H1 (cell line): ENCODE results near the gene TNC. TPM values are rescaled to one million over a fixed set of nuclear protein-coding genes. Genes with fewer than 3 reads are reported as not detected.

Source experiments
- CTCF ChIA-PET: fragments of 300-600 bp; sonication (Branson Sonifier 250); formaldehyde crosslinking; loops from one replicate; lab custom pipeline; 2021; ENCODE audit not compliant: partially characterized antibody; lab: Charles Lee
- POLR2A ChIA-PET: fragments of 300-600 bp; sonication (Branson Sonifier 250); formaldehyde crosslinking; loops from one replicate; lab custom pipeline; 2021; ENCODE audit warnings: inconsistent platforms; ENCODE audit not compliant: partially characterized antibody; lab: Charles Lee
- DNase-seq, 2 experiments: peaks; one replicate each; pipeline versions ENCODE4 v3.0.0 to v3.0.0-alpha.2; 2010 to 2022; ENCODE audit warnings: low spot score in 2 of 2, low read depth in 1 of 2, mixed read lengths in 1 of 2
- FAIRE-seq: peaks from 2 replicates; lab custom pipeline; 2011; peaks lifted over from hg19 to GRCh38; lab: Jason Lieb, UNC
- H2AFZ ChIP-seq: 2 replicates; pipeline ENCODE4 v1.8.1; 2012; ENCODE audit warnings: low read length, inconsistent platforms
- H2AK5ac ChIP-seq: 2 replicates; pipeline ENCODE4 v1.6.1; 2013; ENCODE audit warnings: low read depth, low read length
- H2BK120ac ChIP-seq: replicated peaks from 2 replicates; pipeline ENCODE3; 2013; ENCODE audit warnings: low read depth, low read length, inconsistent platforms
- H2BK12ac ChIP-seq: 2 replicates; pipeline ENCODE4 v1.6.1; 2013; ENCODE audit warnings: low read depth, low read length
- H2BK15ac ChIP-seq: 2 replicates; pipeline ENCODE4 v1.6.1; 2013; ENCODE audit warnings: low read length
- H2BK20ac ChIP-seq: 2 replicates; pipeline ENCODE4 v1.6.1; 2013; ENCODE audit warnings: low read length
- H2BK5ac ChIP-seq: 2 replicates; pipeline ENCODE4 v1.6.1; 2013; ENCODE audit warnings: low read depth, low read length
- H3K14ac ChIP-seq: 2 replicates; pipeline ENCODE4 v1.6.1; 2013; ENCODE audit warnings: inconsistent platforms; ENCODE audit not compliant: insufficient read length
- H3K18ac ChIP-seq: 2 replicates; pipeline ENCODE4 v1.6.1; 2013; ENCODE audit warnings: low read length; ENCODE audit errors: extremely low read depth
- H3K23ac ChIP-seq: 2 replicates; pipeline ENCODE4 v1.6.1; 2013; ENCODE audit warnings: inconsistent platforms; ENCODE audit not compliant: insufficient read length
- H3K23me2 ChIP-seq: 2 replicates; pipeline ENCODE4 v1.6.1; 2013; ENCODE audit warnings: low read depth, low read length
- H3K27ac ChIP-seq: 2 replicates; pipeline ENCODE4 v1.6.1; 2011; ENCODE audit warnings: low read depth, low read length, inconsistent platforms
- H3K27me3 ChIP-seq, 4 experiments: replicated peaks in 1 of 4; 1 replicate in 1 of 4; 2 replicates in 3 of 4; pipeline versions ENCODE4 v1.6.1 to v1.8.1; 2011 to 2013; ENCODE audit warnings: low read length in 3 of 4, mild to moderate bottlenecking in 3 of 4, inconsistent platforms in 2 of 4, mixed read lengths in 2 of 4, moderate library complexity in 1 of 4; ENCODE audit not compliant: control insufficient read depth in 3 of 4, insufficient read depth in 3 of 4; ENCODE audit errors: extremely low read depth in 1 of 4
- H3K36me3 ChIP-seq, 4 experiments: 2 replicates each; pipeline versions ENCODE4 v1.6.1 to v1.8.1; 2011 to 2013; ENCODE audit warnings: mild to moderate bottlenecking in 4 of 4, low read length in 3 of 4, moderate library complexity in 2 of 4, control low read depth in 1 of 4, inconsistent platforms in 1 of 4; ENCODE audit not compliant: insufficient read depth in 4 of 4, control insufficient read depth in 2 of 4
- H3K4ac ChIP-seq: replicated peaks from 2 replicates; pipeline ENCODE3; 2013; ENCODE audit warnings: low read length, low read depth, mixed read lengths, inconsistent platforms; ENCODE audit not compliant: insufficient read length
- H3K4me1 ChIP-seq, 4 experiments: replicated peaks in 1 of 4; 1 replicate in 1 of 4; 2 replicates in 3 of 4; pipeline versions ENCODE4 v1.6.1 to v1.8.1; 2011 to 2013; ENCODE audit warnings: low read length in 3 of 4, inconsistent platforms in 2 of 4, mixed read lengths in 1 of 4; ENCODE audit not compliant: insufficient read depth in 4 of 4, control insufficient read depth in 3 of 4
- H3K4me2 ChIP-seq, 2 experiments: 2 replicates each; pipeline versions ENCODE4 v1.6.1 to v1.8.1; 2011 to 2013; ENCODE audit warnings: low read depth in 2 of 2, low read length in 2 of 2, control low read depth in 1 of 2, inconsistent platforms in 1 of 2, mild to moderate bottlenecking in 1 of 2; ENCODE audit not compliant: insufficient read depth in 1 of 2
- H3K4me3 ChIP-seq, 4 experiments: fragments of 200-600, 300-600 bp in 1 of 4; sonication (generic), shearing (Covaris generic), sonication (Bioruptor Twin) in 1 of 4; 2 replicates each; pipeline versions ENCODE4 v1.5.1 to v1.8.1; 2011 to 2016; ENCODE audit warnings: low read length in 4 of 4, low read depth in 3 of 4, control low read depth in 2 of 4, inconsistent platforms in 2 of 4, mild to moderate bottlenecking in 2 of 4, mixed read lengths in 1 of 4, moderate library complexity in 1 of 4; ENCODE audit not compliant: insufficient read depth in 2 of 4; ENCODE audit errors: extremely low read depth in 1 of 4
- H3K56ac ChIP-seq: replicated peaks from 2 replicates; pipeline ENCODE3; 2013; ENCODE audit warnings: low read depth, mild to moderate bottlenecking, mixed read lengths, low read length, inconsistent platforms; ENCODE audit not compliant: insufficient read length
- H3K79me1 ChIP-seq: 2 replicates; pipeline ENCODE4 v1.6.1; 2013; ENCODE audit warnings: low read depth, low read length, control low read depth
- H3K79me2 ChIP-seq, 2 experiments: 2 replicates each; pipeline versions ENCODE4 v1.6.1 to v1.8.1; 2012 to 2013; ENCODE audit warnings: low read length in 2 of 2, mild to moderate bottlenecking in 2 of 2, inconsistent platforms in 1 of 2; ENCODE audit not compliant: insufficient read depth in 2 of 2, control insufficient read depth in 1 of 2
- H3K9ac ChIP-seq, 4 experiments: replicated peaks in 1 of 4; 1 replicate in 1 of 4; 2 replicates in 3 of 4; pipeline versions ENCODE4 v1.6.1 to v1.8.1; 2011 to 2013; ENCODE audit warnings: low read depth in 3 of 4, low read length in 3 of 4, control low read depth in 2 of 4, mild to moderate bottlenecking in 2 of 4, moderate library complexity in 2 of 4, inconsistent platforms in 1 of 4; ENCODE audit errors: extremely low read depth in 1 of 4
- H3K9me3 ChIP-seq, 2 experiments: 2 replicates each; pipeline versions ENCODE4 v1.6.1 to v1.8.1; 2012 to 2013; ENCODE audit warnings: mild to moderate bottlenecking in 2 of 2, moderate library complexity in 2 of 2, control low read depth in 1 of 2, inconsistent platforms in 1 of 2, low read depth in 1 of 2, low read length in 1 of 2, mixed read lengths in 1 of 2; ENCODE audit not compliant: insufficient read depth in 2 of 2
- H4K20me1 ChIP-seq, 2 experiments: replicated peaks in 1 of 2; 2 replicates each; pipeline versions ENCODE3 to v1.8.1; 2011 to 2013; ENCODE audit warnings: inconsistent platforms in 2 of 2, low read length in 2 of 2, mild to moderate bottlenecking in 1 of 2; ENCODE audit not compliant: insufficient read depth in 2 of 2, control insufficient read depth in 1 of 2
- H4K5ac ChIP-seq: 2 replicates; pipeline ENCODE4 v1.6.1; 2013; ENCODE audit warnings: low read length, low read depth, mixed read lengths, inconsistent platforms; ENCODE audit not compliant: insufficient read length
- H4K8ac ChIP-seq: 2 replicates; pipeline ENCODE4 v1.8.0; 2013; ENCODE audit warnings: mild to moderate bottlenecking, moderate library complexity, low read length, inconsistent platforms; ENCODE audit not compliant: insufficient read depth; ENCODE audit errors: extremely low read depth
- H4K91ac ChIP-seq: replicated peaks from 2 replicates; pipeline ENCODE3; 2013; ENCODE audit warnings: low read length, mixed read lengths, inconsistent platforms; ENCODE audit not compliant: insufficient read length
- BRCA1 ChIP-seq: IDR thresholded peaks from 2 replicates; pipeline ENCODE4 v1.6.1; 2012; ENCODE audit warnings: low read depth, low read length, improper control_type of control experiment
- CBX8 ChIP-seq: fragments of 300-800, 300-1000 bp; sonication (generic); IDR thresholded peaks from 2 replicates; pipeline ENCODE4 v1.7.1; 2016; ENCODE audit warnings: low read depth, low read length, borderline replicate concordance
- CTCF ChIP-seq, 3 experiments: IDR thresholded peaks; 1 replicate in 2 of 3; 2 replicates in 1 of 3; pipeline versions ENCODE4 v1.5.1 to v1.6.1; 2011; ENCODE audit warnings: low read length in 3 of 3, mild to moderate bottlenecking in 3 of 3, inconsistent platforms in 2 of 3, low read depth in 1 of 3, moderate library complexity in 1 of 3; ENCODE audit not compliant: insufficient read depth in 1 of 3; ENCODE audit errors: control extremely low read depth in 1 of 3
- FOSL1 ChIP-seq: IDR thresholded peaks from 2 replicates; pipeline ENCODE4 v1.6.1; 2011; ENCODE audit warnings: mild to moderate bottlenecking, low read depth, low read length, moderate library complexity; ENCODE audit not compliant: insufficient read depth
- HDAC6 ChIP-seq: IDR thresholded peaks from one replicate; pipeline ENCODE4 v1.7.1; 2012; ENCODE audit warnings: low read depth, mild to moderate bottlenecking, inconsistent platforms, low read length, moderate library complexity
- JUN ChIP-seq: IDR thresholded peaks from 2 replicates; pipeline ENCODE4 v1.6.1; 2011; ENCODE audit warnings: low read depth, mild to moderate bottlenecking, improper control_type of control experiment, low read length
- JUND ChIP-seq: IDR thresholded peaks from 2 replicates; pipeline ENCODE4 v1.6.1; 2011; ENCODE audit warnings: mild to moderate bottlenecking, improper control_type of control experiment, low read length
- MAX ChIP-seq: IDR thresholded peaks from 2 replicates; pipeline ENCODE4 v1.6.1; 2012; ENCODE audit warnings: inconsistent platforms
- SUZ12 ChIP-seq: fragments of 200-600 bp; sonication (generic); IDR thresholded peaks from 2 replicates; pipeline ENCODE4 v1.6.1; 2012; ENCODE audit warnings: mild to moderate bottlenecking, inconsistent platforms, low read length, moderate library complexity, mixed read lengths
- USF2 ChIP-seq: IDR thresholded peaks from 2 replicates; pipeline ENCODE4 v1.6.1; 2011; ENCODE audit warnings: low read length, improper control_type of control experiment
- WGBS, 2 experiments: shearing (Covaris generic) in 1 of 2; methylation state at CpG; one replicate each; pipeline versions ENCODE4 v1.1.6 to v1.1.7; 2013 to 2015; ENCODE audit warnings: low lambda C conversion rate in 2 of 2, mixed read lengths in 2 of 2, inconsistent platforms in 1 of 2, low coverage in 1 of 2, missing lambda C conversion rate in 1 of 2; ENCODE audit not compliant: insufficient replicate concordance in 2 of 2, insufficient coverage in 1 of 2, insufficient read length in 1 of 2; ENCODE audit errors: extremely low coverage in 1 of 2, missing lambda C conversion rate in 1 of 2; 5-methylcytosine and 5-hydroxymethylcytosine counted together
- polyA plus RNA-seq, 7 experiments: library from polyadenylated mRNA; depleted of rRNA in 3 of 7; stranded (reverse) in 5 of 7; unstranded in 2 of 7; fragments of >200 nt in 5 of 7; fragments of 200-250 nt in 2 of 7; gene quantifications; 1 replicate in 5 of 7; 2 replicates in 1 of 7; 4 replicates in 1 of 7; pipeline versions ENCODE4 v1.2.1 to v1.2.3, GENCODE V29; 2011 to 2013; ENCODE audit warnings: missing spikeins in 2 of 7, mixed read lengths in 2 of 7
- total RNA-seq: library from RNA; stranded (reverse); fragmentation: NEBNext Ultra II Directional; extraction: Animal tissue kit (Norgen Biotek cat#: 25700); gene quantifications from 2 replicates; pipeline ENCODE4 v1.2.1, GENCODE V29; 2021

The TNC gene
- total and polyA plus RNA-seq, 2 of the 8 experiments (the other 6 are each of a cell fraction or from before 2014, with no cell fraction given) = 6.2 to 11.4 TPM

- no peak overlapping the region for H4K91ac ChIP-seq
- 92% methylated on average over 6 of the region's 6 CpGs; no CpG with 5 or more reads in 1 of the 2 experiments for WGBS, 2 experiments
- CTCF ChIA-PET = interaction anchor here (1.0 kb wide), 1 partner anchor 9 kb away, joined by 3 read pairs; no protein-coding TSS in a partner anchor
Observed at GRCh38 chr9:115046199-115046598, 71.8 kb downstream of the TNC start.

More at GRCh38 chr9:115046199-115046598, 71.8 kb downstream of the TNC start:
- FAIRE-seq = no peak
- no peaks in the 10 kb centered on the region for H3K36me3 ChIP-seq
- no peaks in the 10 kb centered on the region for H3K23me2 ChIP-seq
- no peaks in the 10 kb centered on the region for H3K27me3 ChIP-seq
- no peak overlapping the region for H2BK12ac ChIP-seq
- H3K4me1 ChIP-seq = no peaks in the 10 kb centered on the region
- H2BK5ac ChIP-seq = no peak overlapping the region
- no peak overlapping the region for H2AK5ac ChIP-seq
- H4K8ac ChIP-seq = no peak overlapping the region
- H4K5ac ChIP-seq = no peak overlapping the region
- DNase-seq = no peak
- H2AFZ ChIP-seq = no peak overlapping the region
- H3K14ac ChIP-seq = no peak overlapping the region
- H3K79me2 ChIP-seq = no peaks in the 10 kb centered on the region
- no peak overlapping the region for H3K9ac ChIP-seq
- no peaks in the 10 kb centered on the region for H4K20me1 ChIP-seq
- no peak overlapping the region for H3K23ac ChIP-seq
- no peak overlapping the region for H2BK120ac ChIP-seq
- no peak overlapping the region for H3K4me3 ChIP-seq
- POLR2A ChIA-PET = no interaction called here
- H2BK20ac ChIP-seq = no peak overlapping the region
- no peak overlapping the region for H3K18ac ChIP-seq
- no peak overlapping the region for H3K27ac ChIP-seq
- H3K56ac ChIP-seq = no peak overlapping the region
- no peaks in the 10 kb centered on the region for H3K79me1 ChIP-seq
- TF ChIP-seq MAX = no peak
- no peak for TF ChIP-seq USF2
- TF ChIP-seq FOSL1 = no peak
- no peak for TF ChIP-seq HDAC6
- TF ChIP-seq BRCA1 = no peak
- TF ChIP-seq JUND = no peak
- TF ChIP-seq JUN = no peak
- TF ChIP-seq CTCF (IDR thresholded peaks at IDR 0.05; ENCODE audit: control extremely low read depth in 1 of 3, insufficient read depth in 1 of 3, low read depth in 1 of 3, low read length in 3 of 3) = no peak
- TF ChIP-seq CBX8 = no peak
- no peak for TF ChIP-seq SUZ12
- no peaks in the 10 kb centered on the region for H3K9me3 ChIP-seq
- H3K4me2 ChIP-seq = no peak overlapping the region
- no peak overlapping the region for H3K4ac ChIP-seq
- H2BK15ac ChIP-seq = no peak overlapping the region
